ENCODE data around the gene PCYT1B.

PCYT1B gene

DNA sequence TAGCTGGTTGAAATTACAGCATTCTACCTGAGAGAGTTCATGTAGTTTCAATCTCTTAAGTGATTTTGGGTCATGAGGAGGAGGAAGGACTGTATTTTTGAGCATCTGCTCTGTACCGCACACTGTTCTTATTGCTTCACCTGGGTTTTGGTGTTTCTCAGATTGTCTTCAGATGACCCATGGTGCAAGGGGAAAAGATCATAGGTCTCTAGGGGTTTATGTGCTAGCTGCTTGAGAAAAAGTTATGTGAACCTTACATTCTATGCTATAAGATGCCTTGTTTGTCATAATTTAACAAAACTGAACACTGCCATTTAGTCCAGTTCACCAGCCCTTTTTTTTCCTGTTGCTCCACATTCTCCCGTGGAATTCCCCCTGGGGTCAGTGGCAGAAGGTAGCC, 121.7 kb downstream of the PCYT1B start:
- no peak for DNase-seq
- no peak for ATAC-seq

DNA sequence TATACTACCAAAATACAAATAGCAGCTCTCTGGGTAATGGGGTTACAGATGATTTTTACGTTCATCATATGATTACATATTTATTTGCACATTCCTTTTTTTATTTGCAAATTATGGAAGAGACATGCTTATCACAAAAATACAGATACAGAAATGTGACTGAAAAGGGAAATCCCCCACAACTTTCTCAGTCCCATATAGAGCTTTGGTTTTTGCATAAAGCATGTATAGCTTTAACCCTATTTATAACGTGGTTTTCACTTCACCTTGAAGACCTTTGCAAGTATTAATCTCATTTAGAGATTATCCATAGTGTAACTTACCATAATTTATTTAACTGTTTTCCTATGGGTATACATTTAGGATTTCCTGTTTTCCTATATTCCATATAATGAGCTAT, 126.7 kb downstream of the PCYT1B start:
- DNase-seq = no peak
- no peak for ATAC-seq

DNA sequence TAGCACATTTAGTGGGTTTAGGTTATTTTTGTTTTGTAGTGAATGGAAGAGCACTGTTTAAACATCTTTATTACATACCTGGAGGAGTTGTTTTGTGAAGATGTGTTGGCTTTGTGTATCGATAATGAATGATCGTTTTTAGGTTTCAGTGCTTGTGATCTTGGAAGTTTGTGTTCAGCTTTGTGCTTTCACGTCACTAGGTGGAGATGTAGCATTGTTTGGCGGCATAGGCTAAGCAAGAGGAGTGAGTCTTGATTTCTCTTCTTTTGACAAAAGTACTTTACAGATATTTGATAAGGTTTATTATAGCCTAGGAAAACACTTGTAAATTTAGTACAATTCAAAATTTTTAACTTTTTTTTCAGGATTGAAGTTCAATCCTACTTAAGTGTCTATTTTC, 131.7 kb downstream of the PCYT1B start:
- no peak for ATAC-seq
- DNase-seq = no peak

DNA sequence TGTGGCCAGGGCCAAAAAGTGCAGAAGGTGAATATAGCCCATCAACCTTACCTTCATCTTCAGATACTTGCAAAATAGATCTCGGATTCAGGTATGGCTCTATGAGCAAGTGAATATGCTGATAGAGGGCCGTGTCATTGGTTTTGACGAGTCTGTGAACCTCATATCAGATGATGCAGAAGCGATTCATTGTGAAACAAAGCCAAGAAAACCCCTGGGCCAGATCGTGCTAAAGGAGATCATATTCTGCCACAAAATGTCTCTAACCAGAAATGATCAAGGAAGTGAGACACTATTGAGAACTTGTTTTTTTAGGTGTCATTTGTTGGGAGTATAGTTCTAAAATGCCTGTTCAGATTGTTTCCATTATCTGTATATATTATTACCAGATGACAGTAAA, 133.7 kb downstream of the PCYT1B start:
- DNase-seq = peak; percentile 15
- ATAC-seq = peak; percentile 84

DNA sequence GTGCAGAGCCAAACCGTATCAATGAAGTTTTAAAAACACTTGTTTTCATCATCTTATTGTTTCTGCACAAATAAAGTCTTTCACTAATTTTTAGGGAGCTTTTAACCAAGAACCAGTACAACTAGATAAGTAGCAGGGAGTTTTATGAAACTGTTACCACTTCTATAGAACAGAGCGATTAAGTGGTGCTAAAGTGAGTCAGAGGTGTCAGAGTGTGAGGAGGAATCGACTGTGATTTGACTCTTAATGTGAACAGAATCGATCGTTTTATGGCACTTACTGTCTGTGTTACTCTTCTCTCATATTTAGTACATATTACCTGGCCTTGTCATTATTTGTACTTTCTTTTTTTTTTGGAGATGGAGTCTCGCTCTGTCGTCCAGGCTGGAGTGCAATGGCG, 138.8 kb downstream of the PCYT1B start:
- ATAC-seq = no peak

More for the DNA sequence above, 138.8 kb downstream of the PCYT1B start:
- no peak for DNase-seq
